Suprapubic skin (tissue), 4 donors: ENCODE measurements around the gene TRIM40. TPM values are rescaled to one million over a fixed set of nuclear protein-coding genes. Genes with fewer than 3 reads are reported as not detected.

Experiments
- DNase-seq, 2 donors: peaks; one replicate each; pipeline ENCODE4 v3.0.0-alpha.2; 2019; ENCODE audit warnings: low spot score in 2 of 2
- H3K27ac ChIP-seq: fragments of 200-600 bp; sonication (generic); one replicate; pipeline ENCODE4 v1.5.1; 2019
- H3K27me3 ChIP-seq: fragments of 200-600 bp; sonication (generic); one replicate; pipeline ENCODE4 v1.5.1; 2019
- H3K36me3 ChIP-seq: fragments of 200-600 bp; sonication (generic); one replicate; pipeline ENCODE4 v1.5.1; 2019
- H3K4me1 ChIP-seq: fragments of 200-600 bp; sonication (generic); one replicate; pipeline ENCODE4 v1.5.1; 2019
- H3K4me3 ChIP-seq: fragments of 200-600 bp; sonication (generic); one replicate; pipeline ENCODE4 v1.5.1; 2019; ENCODE audit warnings: mild to moderate bottlenecking
- H3K9me3 ChIP-seq: fragments of 200-600 bp; sonication (generic); one replicate; pipeline ENCODE4 v1.5.1; 2019
- EP300 ChIP-seq: sonication (generic); formaldehyde crosslinking; IDR thresholded peaks from one replicate; pipeline ENCODE4 v1.6.1; 2017; ENCODE audit warnings: antibody characterized with exemption
- POLR2A ChIP-seq, 2 donors: fragments of 450-650 bp; IDR thresholded peaks; one replicate each; pipeline ENCODE4 v1.6.1; 2017; ENCODE audit warnings: antibody characterized with exemption in 2 of 2, mild to moderate bottlenecking in 2 of 2, moderate library complexity in 2 of 2
- POLR2AphosphoS5 ChIP-seq, 3 donors: sonication (generic); formaldehyde crosslinking; IDR thresholded peaks; one replicate each; pipeline ENCODE4 v1.6.1; 2017; ENCODE audit warnings: antibody characterized with exemption in 3 of 3
- WGBS: methylation state at CpG from one replicate; pipeline ENCODE4 v1.1.5; 2018; 5-methylcytosine and 5-hydroxymethylcytosine counted together
- total RNA-seq, 4 donors: library from RNA; depleted of rRNA; stranded (reverse); fragments of >200 nt; gene quantifications; one replicate each; pipeline ENCODE4 v1.1.0, GENCODE V29; 2016
- TF ChIP-seq, protein P1 (sequence below), 2 donors: fragments of 200-600 bp in 1 of 2; fragments of 450-650 bp in 1 of 2; sonication (generic) in 1 of 2; IDR thresholded peaks; one replicate each; pipeline ENCODE4 v1.5.1; 2016 to 2019; ENCODE audit warnings: antibody characterized with exemption in 2 of 2, mild to moderate bottlenecking in 1 of 2, moderate library complexity in 1 of 2

Gene TRIM40
- total RNA-seq, 4 donors from 2014 or later = not detected

DNA sequence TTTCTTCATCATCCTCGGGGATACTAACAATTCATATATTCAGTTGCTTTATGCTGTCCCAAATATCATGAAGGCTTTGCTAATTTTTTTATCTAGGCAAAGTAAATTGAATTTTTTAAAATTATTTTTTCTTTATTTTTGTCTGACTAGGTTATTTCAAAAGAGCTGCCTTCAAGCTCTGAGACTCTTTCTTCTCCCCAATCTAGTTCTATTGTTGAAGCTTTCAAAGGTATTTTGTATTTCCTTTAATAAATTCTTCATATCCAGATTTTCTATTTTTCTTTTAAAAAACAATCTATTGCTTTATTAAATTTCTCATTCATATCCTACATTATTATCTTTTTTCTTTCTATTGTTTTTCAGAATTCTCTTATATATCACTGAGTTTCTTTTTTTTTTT is 44.2 kb downstream of the TRIM40 start:
- no peak overlapping the region for H3K27ac ChIP-seq
- DNase-seq = no peak
- H3K9me3 ChIP-seq = peaks cover 6% of the 10 kb centered on the region
- no peak overlapping the region for H3K4me3 ChIP-seq
- WGBS = 95% methylated on average over 1 of the region's 1 CpG
- H3K27me3 ChIP-seq = peaks cover 29% of the 10 kb centered on the region
- H3K4me1 ChIP-seq = no peaks in the 10 kb centered on the region
- H3K36me3 ChIP-seq = peaks cover 9% of the 10 kb centered on the region
- TF ChIP-seq POLR2A (IDR thresholded peaks at IDR 0.05) (no peak), EP300 (no peak), POLR2AphosphoS5 (IDR thresholded peaks at IDR 0.05) (no peak)
- TF ChIP-seq, protein P1, sequence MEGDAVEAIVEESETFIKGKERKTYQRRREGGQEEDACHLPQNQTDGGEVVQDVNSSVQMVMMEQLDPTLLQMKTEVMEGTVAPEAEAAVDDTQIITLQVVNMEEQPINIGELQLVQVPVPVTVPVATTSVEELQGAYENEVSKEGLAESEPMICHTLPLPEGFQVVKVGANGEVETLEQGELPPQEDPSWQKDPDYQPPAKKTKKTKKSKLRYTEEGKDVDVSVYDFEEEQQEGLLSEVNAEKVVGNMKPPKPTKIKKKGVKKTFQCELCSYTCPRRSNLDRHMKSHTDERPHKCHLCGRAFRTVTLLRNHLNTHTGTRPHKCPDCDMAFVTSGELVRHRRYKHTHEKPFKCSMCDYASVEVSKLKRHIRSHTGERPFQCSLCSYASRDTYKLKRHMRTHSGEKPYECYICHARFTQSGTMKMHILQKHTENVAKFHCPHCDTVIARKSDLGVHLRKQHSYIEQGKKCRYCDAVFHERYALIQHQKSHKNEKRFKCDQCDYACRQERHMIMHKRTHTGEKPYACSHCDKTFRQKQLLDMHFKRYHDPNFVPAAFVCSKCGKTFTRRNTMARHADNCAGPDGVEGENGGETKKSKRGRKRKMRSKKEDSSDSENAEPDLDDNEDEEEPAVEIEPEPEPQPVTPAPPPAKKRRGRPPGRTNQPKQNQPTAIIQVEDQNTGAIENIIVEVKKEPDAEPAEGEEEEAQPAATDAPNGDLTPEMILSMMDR (IDR thresholded peaks at IDR 0.05) = no peak

DNA sequence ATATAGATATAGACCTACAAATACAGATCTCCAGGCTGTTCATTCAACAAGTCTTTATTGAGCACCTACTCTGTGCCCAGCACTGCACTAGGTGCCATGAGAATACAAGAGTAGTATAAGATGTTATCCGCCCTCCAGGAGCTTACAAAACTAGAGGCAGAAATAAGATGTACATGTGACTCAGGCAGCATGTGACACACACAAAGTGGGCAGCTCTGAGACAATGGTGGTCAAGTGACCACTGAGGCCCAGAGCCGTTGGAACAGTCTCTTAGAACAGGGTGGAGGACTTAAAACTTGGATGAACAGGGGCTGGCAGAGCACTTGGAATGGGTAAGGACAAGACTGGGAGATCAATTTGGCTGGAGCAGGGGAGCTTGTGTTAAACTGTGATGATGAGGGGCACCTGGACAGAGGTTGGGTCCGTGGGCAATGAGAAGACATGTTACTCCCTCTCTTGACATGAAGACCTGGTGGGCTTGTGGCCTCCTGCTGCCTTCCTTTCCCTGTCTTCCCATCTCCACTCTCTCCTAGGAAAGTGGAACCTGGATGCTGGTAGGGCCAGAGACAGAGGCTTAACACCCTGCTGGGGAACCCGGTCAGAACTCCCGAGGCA is 48.6 kb downstream of the TRIM40 start:
- TF ChIP-seq POLR2A (IDR thresholded peaks at IDR 0.05) = no peak
- TF ChIP-seq POLR2AphosphoS5 (IDR thresholded peaks at IDR 0.05) = no peak
- no peak for TF ChIP-seq EP300
- TF ChIP-seq, protein P1 (IDR thresholded peaks at IDR 0.05) = no peak
- no peak overlapping the region for H3K4me3 ChIP-seq
- peaks cover 48% of the 10 kb centered on the region for H3K36me3 ChIP-seq
- H3K27ac ChIP-seq = no peak overlapping the region
- peaks cover 4% of the 10 kb centered on the region for H3K27me3 ChIP-seq
- WGBS = 85% methylated on average over 5 of the region's 5 CpGs
- no peaks in the 10 kb centered on the region for H3K4me1 ChIP-seq
- H3K9me3 ChIP-seq = peaks cover 5% of the 10 kb centered on the region
- DNase-seq = no peak

DNA sequence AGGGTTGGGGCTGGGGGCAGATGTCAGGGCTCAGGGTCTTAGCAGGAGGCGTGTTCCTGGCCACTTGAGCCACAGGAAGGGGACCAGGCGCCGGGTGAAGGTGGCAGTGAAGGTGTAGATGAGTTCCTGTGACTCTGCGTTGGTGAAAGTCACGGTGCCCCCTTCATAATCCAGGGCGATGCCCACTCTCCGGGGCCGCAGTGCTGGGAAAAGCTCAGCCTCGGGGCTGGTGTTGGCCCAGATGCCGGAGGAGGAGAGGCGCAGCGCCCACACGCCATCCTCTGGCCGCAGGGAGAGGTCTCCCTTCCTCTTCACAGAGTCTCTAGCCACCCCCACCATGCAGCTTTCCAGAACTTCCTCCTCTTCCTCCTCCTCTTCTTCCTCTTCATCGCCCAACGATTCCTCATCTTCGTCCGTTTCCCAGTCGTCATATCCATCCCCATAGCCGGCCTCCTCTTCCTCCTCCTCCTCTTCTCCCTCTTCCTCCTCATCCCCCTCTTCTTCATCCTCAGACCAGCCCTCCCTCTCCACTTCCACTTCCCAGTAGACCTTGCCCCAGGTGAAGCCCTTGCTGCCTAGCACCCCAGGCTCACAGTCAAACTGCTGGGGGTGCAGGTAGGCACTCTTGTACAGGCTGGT is 50.0 kb downstream of the TRIM40 start:
- H3K36me3 ChIP-seq = peaks cover 62% of the 10 kb centered on the region
- H3K27me3 ChIP-seq = no peaks in the 10 kb centered on the region
- no peak for DNase-seq
- H3K4me1 ChIP-seq = no peaks in the 10 kb centered on the region
- no peak overlapping the region for H3K27ac ChIP-seq
- H3K9me3 ChIP-seq = no peaks in the 10 kb centered on the region
- H3K4me3 ChIP-seq = no peak overlapping the region
- WGBS = 95% methylated on average over 17 of the region's 20 CpGs
- TF ChIP-seq POLR2AphosphoS5 (IDR thresholded peaks at IDR 0.05) (no peak), POLR2A (IDR thresholded peaks at IDR 0.05) (no peak), EP300 (no peak)
- TF ChIP-seq, protein P1 (IDR thresholded peaks at IDR 0.05) = no peak

DNA sequence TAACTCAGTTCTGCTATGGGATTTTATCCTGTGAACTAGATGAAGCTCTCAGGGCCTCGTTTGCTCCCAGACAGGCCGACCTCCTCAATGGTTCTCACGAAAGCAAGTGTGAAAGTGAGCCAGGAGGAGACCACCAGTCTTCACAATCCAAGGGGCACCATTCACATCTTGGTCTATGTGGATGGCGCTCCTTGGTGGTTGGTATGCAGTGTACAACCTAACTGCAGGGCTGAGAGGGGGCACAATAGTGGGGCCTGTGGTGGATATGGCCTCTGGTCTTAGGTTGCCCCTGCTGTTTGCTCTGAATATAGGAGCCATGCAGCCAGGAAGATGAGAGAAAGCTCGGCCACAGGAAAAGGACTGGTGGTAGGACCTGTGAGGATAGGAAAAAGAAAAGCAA is 52.6 kb downstream of the TRIM40 start:
- peaks cover 80% of the 10 kb centered on the region for H3K36me3 ChIP-seq

DNA sequence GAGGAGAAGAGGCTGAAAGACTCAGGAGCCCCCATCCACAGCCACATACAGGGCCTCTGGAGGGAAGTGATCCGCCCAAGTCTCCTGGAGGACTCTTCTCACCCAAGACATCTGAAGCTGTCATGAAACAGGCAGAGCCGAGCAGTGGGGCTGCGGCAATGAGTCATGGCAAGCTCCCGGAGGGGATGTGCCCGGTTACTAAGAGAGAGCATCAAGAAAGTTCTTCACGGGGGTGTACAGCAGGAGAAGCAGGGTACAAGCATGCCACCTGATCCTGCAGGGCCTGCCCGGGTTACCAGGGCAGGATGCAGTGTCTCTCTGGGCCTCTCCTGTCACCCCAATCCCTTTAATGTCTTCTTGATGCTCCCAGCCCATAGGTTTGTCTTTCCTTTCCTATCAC is 56.1 kb downstream of the TRIM40 start:
- TF ChIP-seq, protein P1 (IDR thresholded peaks at IDR 0.05) = no peak
- TF ChIP-seq POLR2AphosphoS5 (IDR thresholded peaks at IDR 0.05) = no peak
- TF ChIP-seq POLR2A (IDR thresholded peaks at IDR 0.05) = no peak
- TF ChIP-seq EP300 = no peak
- peaks cover 88% of the 10 kb centered on the region for H3K36me3 ChIP-seq
- H3K4me3 ChIP-seq = no peak overlapping the region
- no peak overlapping the region for H3K27ac ChIP-seq
- H3K4me1 ChIP-seq = no peaks in the 10 kb centered on the region
- H3K9me3 ChIP-seq = no peaks in the 10 kb centered on the region
- no peaks in the 10 kb centered on the region for H3K27me3 ChIP-seq
- no peak for DNase-seq
- 93% methylated on average over 7 of the region's 7 CpGs for WGBS

More for the DNA sequence above, 52.6 kb downstream of the TRIM40 start:
- TF ChIP-seq, protein P1 (IDR thresholded peaks at IDR 0.05) = no peak
- TF ChIP-seq POLR2AphosphoS5 (IDR thresholded peaks at IDR 0.05) (no peak), EP300 (no peak), POLR2A (IDR thresholded peaks at IDR 0.05) (no peak)
- no peak overlapping the region for H3K27ac ChIP-seq
- H3K27me3 ChIP-seq = no peaks in the 10 kb centered on the region
- no peak for DNase-seq
- 99% methylated on average over 5 of the region's 5 CpGs for WGBS
- no peaks in the 10 kb centered on the region for H3K9me3 ChIP-seq
- no peak overlapping the region for H3K4me3 ChIP-seq
- H3K4me1 ChIP-seq = no peaks in the 10 kb centered on the region
